Ovary (tissue), 3 donors: ENCODE results near the gene SPDEF.

Experiments used
- CTCF ChIP-seq, 3 donors: fragments of 450-650 bp in 2 of 3; fragments of 200-600 bp in 1 of 3; IDR thresholded peaks; one replicate each; pipeline versions ENCODE4 v1.5.1 to v1.8.0; 2016 to 2022; ENCODE audit warnings: antibody characterized with exemption in 3 of 3, mild to moderate bottlenecking in 1 of 3
- POLR2A ChIP-seq: fragments of 450-650 bp; IDR thresholded peaks from one replicate; pipeline ENCODE4 v1.6.1; 2017; ENCODE audit warnings: antibody characterized with exemption, mild to moderate bottlenecking, moderate library complexity
- donor health status: DM: no; HTN: no; CAD: no.

GRCh38 chr6:34516391-34517324 is 39.5 kb downstream of the SPDEF start:
- TF ChIP-seq POLR2A (no peak), CTCF (IDR thresholded peaks at IDR 0.05) (no peak)
